HG02943 (cell line): Measurements from ENCODE around the gene NEURL1B.
"Not testable (repeated sequence)": the region's sequence is repeated elsewhere in the genome, so short reads cannot be mapped to it uniquely, and the experiment has no call there.

Source experiments
- ATAC-seq: cut with Tn5 transposase; IDR thresholded peaks from one replicate; pipeline ENCODE4 v1.9.1; 2021; ENCODE audit warnings: mild to moderate bottlenecking, low read depth, moderate library complexity; ENCODE audit not compliant: unreplicated experiment

The NEURL1B gene

DNA sequence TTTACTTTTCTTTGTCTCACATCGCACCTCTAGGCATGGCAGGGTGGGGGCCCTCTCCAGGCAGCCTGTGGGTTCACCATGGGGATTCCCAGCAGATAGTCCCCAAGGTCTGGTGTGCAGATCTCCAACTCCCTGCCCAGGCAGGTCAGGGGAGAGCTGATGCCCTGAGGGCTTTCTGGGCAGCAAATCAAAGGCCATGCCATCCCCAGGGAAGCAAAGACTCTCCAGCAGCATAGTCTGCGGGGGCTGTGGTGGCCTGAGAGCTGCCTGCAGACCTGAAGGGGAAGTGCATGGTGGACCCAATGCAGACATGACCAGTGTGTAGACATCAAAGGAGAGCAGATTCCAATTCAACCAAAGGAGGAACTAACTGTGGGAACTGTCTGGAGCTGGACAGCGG is 7.7 kb downstream of the NEURL1B start:
- ATAC-seq = no peak

DNA sequence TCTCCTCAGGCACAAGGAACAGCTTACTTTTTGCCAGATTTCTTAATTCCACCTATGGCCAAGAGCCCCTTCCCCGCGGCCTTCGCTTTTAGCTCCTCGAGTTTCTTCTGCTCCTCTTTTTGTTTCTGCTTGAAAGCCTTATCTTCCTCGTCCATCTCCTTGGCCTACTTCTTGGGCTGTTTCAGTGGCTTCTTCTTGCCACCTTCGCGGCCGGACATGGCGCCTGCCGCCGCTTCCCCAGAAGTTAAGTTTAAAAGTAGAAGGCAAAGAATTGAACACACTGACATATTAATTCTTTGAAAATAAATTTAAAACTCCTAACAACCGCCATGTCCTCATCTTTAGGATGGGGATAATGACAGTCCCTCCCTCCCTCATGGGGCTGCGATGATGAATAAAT is 15.4 kb downstream of the NEURL1B start:
- ATAC-seq = not testable (repeated sequence)

DNA sequence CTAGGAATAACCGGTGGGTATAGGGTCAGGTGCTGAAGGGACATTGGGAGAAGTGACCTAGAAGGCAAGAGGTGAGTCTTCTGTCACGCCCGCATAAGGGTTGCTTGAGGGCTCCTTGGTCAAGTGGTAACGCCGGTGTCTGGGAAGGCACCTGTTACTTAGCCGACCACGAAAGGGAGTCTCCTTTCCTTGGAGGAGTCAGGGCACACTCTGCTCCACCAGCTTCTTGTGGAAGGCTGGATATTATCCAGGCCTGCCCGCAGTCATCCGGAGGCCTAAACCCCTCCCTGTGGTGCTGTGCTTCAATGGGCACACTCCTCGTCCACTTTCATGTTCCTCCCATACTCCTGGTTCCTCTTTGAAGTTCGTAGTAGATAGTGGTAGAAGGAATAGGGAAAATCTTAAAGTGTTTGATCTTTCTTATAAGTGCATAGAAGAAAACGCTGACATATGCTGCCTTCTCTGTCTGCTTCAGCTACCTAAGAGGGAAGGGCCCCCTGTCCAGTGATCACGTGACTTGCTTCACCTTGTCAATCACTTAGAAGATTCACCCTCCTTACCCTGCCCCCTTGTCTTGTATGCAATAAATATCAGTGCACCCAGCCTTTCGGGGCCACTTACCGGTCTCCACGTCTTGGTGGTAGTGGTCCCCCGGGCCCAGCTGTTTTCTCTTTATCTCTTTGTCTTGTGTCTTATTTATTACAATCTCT is 16.6 kb downstream of the NEURL1B start:
- ATAC-seq = not testable (repeated sequence)

DNA sequence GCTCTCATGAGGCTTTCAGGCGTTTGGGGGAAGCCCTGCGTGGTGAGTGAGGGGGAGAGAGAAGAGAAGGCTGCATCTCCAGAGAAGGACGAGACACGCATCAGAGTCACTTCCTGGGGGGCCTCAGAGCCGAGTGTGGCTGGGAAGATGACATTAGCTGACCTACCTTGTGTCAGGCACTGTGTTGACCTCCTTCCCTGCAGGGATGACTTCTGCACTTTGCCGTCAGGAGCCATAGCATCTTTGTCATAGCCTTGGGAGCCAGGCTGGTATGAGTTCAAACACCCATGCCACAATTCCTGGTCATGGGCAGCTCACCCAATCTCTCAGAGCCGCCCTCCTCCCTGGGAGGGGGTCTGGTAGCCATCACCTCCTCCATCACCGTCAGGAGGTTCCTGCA is 17.3 kb downstream of the NEURL1B start:
- no peak for ATAC-seq

DNA sequence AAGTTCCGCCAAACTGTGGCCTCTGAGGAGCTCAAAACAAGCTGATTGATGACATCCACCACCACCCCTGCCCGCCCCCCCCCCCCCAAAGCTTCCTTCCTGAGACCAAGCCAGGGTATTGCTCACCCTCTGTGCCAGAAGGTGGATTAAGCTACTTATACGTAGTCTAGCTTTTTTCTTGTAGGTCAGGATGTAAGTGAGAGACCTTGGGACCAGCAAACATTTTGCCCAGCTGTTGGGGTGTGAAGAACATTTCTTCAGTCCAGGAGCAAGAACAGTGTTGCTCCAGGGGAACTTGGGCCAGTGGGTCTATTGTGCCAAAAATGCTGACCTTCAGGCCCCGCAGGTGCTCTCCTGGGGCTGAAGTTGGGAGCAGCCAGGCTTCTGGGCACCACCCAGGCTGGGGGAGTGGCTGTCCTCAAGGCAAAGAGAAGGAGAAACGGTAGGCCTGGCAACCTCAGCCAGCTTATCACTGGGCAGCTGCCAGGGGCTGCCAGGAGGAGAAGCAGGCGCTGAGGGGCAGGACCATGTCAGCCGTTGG is 18.0 kb downstream of the NEURL1B start:
- ATAC-seq = no peak

DNA sequence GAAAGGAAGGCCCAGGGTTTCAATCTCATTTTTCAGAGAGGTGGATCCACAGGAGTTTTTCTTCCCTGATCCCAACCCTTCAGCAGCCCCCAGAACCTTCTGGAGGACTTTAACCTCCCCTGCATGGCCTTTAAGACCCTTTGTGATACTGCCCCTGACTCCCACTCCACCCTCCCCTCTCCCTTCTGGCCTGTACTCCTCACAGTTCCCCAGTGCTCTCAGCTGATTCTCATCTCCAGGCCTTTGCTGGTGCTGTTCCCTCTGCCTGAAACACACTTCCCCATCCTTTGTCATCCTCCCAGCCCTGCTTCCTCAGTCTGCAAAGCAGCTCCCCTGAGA is 18.5 kb downstream of the NEURL1B start:
- ATAC-seq = no peak

DNA sequence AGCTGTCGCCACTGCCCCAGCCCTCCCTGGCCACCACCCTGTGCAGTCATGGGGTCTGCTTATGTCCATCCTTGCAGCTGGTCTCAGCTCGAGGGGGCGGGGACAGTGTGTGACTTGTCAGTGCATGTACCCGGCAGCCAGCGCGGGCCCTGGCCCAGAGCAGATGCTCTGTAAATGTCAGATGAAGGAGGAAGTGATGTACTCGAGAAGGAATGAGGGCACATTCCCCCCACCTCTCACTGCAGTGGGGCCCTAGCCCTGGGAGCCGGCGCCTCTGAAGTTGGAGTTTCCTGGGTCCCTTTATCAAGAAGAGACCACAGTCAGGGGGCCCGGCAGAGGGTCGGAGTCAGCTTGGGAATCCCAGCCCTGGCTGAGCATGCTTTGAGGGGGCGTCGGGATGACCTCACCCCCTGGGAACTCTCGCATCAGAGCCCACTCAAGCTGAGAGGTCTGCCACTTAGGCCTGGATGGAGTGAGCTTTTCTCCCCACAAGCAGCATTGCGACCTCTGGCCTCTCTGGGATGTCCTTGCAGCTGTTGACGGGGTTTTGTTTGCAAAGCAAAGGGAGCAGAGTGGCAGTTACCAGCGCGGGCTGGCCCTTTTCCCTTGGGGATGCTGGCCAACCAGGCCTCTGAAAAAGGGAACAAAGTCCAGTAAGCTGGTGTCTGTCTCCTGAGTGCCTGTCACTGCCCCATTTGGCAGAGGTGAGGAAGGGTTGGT is 19.0 kb downstream of the NEURL1B start:
- no peak for ATAC-seq

DNA sequence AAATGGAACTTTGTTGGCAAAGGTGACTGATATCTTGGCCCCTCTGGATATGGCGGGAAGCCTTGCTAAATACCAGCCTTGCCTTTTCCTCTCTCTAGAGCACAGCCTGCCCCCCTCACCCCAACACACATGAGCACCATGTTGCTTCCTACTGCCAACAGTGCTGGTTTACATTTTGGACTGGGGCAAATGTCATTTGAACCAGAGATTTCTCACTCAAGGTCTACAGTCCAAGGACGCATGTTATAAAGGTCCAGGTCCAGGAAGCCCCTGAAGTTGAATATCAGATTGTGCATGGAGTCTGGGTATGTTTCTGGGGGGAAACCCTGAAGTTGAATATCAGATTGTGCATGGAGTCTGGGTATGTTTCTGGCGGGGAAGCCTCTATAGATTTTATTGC is 19.9 kb downstream of the NEURL1B start:
- ATAC-seq = no peak

DNA sequence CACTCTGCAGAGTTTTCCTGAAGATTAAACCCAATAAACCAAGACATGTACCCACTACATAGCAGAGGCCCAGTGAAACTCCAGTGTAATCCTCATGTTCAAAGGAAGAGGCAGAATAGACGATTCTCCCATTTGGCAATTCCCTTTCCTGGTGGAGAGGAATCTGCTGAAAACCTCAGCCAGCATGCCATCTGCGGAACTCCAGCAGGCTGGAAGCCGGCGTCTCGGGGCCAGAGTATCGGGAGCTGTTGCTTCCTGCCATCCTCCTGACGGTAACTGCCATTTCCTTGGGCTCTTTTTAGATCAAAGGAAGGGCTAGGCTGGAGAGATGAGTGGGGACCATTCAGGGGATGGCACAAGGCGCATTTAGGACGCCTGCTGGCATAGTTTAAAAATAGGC is 20.5 kb downstream of the NEURL1B start:
- no peak for ATAC-seq

DNA sequence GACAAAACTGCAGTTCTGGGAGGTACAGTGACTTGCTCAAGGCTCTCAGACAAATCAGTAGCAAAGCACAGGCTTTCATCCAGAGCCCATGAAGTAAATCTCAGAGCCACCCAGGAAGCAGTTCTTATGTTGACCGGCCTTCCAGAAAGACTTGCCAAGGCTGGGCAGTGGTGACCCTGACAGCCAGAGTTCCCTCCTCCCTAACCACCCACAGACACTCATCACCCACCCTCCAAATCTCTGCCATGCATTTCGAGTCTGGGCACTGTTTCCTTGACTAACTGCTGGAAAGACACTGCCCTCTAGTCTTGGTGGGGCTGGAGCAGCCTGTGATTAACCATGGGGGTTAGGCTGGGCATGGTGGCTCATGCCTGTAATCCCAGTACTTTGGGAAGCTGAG is 21.5 kb downstream of the NEURL1B start:
- no peak for ATAC-seq

DNA sequence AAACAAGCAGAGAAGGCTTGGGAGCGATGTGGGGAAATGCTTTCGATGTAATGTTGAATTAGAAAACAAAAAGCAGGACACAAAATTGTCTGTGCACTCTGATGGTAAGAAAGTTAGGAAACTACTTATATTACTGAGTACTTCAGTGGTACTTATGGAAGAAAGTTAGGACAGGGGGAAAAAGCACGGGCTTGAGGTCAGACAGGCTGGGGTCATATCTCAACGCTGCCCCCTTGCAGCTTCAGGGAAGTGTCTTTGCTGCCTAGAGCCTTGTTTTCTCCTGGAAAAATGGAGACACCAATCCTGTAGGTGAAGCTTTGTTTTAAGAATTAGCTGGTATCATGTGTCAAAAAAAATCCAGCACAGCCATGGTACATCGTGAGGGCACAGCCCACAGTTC is 23.0 kb downstream of the NEURL1B start:
- no peak for ATAC-seq

DNA sequence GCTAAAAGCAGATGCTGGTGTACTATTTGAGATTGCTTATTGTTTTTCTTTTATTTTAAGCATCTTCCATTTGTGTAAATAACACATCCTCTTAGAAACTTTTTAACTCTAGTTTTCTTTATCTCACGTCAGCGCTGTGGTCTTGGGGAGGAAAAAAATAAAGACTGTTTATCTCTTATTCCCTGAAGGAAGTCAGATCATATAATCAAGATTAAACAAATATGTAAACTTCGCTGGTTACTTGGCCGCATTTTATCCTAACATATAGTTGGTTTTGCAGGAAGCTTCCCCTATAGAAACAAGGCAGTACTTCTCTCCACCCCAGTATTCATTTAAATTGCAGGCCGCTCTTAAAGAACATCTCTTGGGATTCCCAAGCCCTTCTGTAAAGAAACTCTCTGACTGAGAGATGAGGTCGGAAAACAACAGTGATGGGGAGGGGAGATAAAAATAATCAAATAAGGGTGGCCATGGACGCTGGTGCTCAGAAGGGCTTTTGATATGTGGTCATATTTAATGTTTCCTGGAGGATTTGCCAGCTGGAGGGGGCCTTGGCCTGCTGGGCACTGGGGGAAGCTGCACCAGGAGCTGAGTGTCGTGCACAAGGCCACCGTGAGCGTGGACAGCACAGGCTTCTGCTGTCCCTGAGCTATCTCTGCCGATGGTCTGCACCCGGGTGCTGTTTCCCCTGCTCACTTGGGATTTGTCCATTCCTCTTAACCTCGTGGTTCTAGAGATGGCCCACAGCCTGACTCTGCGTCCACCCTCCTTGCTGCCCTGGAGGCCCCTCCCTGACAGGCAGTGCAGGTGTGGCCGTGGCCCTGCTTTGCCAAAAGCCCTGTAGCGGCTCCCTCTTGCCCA is 23.8 kb downstream of the NEURL1B start:
- no peak for ATAC-seq

DNA sequence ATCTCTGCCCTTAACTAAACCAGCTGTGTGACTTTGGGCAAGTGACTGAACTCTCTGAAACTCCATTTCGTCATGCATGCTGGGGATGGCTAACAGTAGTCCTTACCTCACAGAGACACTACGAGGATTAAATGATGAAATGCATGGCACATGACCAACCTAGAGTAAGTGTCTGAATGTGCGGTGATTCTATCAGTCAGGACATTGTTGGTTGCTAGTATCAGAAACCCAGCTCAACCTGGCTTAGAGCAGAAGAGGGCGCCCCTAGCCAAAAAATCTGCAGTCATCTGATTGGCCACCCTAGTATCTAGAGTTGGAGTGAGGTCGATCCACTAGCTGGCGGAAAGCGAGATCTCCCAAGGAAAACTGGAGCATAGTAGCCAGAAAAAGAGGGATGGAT is 25.2 kb downstream of the NEURL1B start:
- no peak for ATAC-seq

DNA sequence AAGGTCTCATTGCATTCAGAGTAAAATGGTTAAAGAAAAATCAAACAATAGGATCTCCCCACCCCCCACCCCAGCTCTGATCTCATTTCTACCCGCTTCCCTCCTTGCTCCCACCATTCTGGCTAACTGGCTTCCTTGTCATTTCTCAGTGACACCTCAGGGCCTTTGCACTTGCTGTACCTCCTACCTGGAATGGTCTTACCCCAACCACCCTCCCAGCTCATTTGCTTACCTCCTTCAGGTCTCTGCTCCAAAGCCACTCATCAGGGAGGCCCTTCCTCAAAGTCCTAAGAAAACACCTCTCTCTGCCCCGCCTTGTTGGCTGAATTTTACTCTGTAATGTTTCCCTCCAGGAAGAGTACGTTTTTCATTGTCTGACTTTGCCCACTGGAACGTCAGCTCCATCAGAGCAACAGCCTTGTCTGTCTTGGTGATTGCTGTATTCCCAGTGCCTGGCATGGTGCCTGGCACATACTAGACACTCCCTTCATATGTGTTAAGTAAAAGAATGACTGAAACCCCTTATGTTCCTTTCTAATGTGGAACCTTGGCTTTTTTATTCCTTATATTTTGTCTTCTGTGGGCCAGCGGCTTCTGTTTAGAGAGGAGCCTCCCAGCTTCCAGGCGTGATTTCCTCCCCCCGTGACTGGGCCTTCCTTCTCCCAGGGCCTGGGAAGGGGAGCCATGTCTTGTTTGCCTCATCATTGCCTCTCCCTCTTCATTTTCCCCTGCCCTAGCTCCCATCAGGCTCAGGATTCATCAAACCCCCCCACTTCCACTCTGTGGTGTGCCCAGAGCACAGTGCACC is 26.9 kb downstream of the NEURL1B start:
- ATAC-seq = no peak

DNA sequence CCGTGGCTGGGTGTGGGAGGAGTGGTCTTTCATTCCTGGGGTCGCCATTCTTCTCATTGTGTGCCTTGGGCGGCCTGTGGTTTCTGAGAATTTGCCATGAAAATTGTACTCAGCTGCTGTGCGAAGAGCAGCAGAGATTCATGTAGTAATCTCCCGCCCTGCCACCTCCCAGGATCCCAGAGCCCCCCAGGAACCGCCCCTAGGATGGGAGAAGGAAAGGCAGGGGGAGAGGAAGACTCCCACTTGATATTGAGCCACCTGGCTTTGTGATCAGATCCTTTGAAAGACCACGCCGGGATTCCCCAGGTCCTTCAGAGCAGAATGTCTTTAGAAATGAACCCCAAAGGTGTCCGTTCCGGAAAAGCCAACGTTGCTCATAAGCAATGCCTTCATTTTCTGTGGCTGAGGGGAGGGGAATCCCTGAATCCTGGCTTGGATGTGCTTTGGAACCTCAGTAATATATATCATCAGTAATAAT is 27.6 kb downstream of the NEURL1B start:
- ATAC-seq = no peak

DNA sequence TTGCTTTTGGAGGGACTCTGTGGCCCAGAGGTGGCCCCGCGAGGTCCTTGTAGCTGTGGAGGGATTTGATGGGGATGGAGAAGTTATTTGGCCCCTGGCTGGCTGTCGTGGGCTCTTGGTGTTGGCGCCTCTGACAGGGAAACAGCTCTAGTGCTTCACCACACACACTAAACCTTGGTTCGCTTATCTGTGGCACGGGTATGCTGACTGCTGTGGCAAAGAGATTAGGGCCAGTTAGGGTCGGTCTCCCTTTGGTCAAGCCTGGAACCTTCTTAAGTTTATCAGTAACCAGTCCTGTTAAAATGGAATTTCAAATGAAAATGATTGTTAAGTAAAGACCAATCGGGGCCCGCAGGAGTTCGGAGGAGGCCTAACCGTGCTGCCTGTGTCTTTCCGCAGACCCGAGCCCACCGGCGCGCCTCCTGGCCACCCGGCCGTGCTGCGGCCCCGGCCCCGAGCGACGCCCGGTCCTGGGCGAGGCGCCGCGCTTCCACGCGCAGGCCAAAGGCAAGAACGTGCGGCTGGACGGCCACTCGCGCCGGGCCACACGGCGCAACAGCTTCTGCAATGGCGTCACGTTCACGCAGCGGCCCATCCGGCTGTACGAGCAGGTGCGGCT is 28.4 kb downstream of the NEURL1B start:
- no peak for ATAC-seq

DNA sequence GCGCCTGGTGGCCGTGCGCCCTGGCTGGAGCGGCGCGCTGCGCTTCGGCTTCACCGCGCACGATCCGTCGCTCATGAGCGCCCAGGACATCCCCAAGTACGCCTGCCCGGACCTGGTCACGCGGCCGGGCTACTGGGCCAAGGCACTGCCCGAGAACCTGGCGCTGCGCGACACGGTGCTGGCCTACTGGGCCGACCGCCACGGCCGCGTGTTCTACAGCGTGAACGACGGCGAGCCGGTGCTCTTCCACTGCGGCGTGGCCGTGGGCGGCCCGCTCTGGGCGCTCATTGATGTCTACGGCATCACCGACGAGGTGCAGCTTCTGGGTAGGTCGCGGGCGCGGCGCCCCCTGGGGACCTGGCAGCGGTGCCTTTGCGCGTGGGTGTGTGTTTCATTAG is 28.9 kb downstream of the NEURL1B start:
- ATAC-seq = no peak

DNA sequence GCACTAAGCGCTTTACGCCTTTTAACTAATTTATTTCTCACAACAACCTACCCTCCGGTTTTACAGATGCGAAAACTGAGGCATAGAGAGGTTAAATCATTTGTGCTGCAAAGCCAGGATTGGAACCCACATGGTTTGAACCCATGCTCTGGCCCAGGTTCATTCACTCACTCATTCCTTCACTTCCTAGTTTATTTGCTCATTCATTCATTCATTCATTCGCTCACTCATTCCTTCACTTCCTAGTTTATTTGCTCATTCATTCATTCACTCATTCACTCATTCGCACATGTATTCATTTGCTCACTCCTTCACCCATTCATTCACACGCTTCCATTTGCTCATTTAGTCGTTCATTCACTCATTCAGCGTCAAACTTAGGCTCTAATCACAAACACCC is 29.4 kb downstream of the NEURL1B start:
- ATAC-seq = no peak

DNA sequence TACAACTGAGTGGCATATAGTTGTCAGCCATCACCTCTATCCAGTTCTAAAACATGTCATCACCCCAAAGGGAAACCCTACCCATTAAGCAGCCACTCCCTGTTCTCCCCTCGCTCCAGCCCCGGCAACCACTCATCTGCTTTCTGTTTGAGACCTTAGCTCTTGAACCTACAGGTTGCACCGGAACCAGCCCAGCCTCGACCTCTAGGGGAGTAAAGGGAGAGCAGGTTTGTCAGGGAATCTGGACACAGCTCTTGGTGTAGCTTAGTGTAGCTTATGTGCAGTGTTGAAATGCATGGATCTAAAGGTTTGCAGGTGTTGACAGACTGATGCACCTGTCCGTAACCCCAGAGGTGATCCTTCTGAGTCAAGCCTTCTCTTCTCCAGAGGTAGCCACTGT is 30.0 kb downstream of the NEURL1B start:
- ATAC-seq = no peak

DNA sequence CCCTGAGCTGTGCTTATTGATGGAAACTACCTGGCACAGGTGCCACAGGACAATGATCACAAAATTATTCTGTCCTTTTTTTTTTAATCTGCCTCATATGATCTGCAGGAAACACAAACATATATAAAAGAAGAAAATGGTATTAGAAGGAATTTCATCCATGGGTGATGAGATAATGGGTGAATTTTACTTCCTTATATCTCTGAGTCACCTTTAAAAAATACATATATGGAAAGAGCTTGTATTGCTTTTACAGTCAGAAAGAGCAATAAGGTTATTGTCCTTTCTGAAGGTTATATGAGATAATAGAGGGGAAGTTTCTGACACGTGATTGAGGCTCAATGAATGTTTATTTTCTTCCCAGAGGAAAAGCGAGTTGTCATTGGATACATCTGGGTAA is 31.6 kb downstream of the NEURL1B start:
- no peak for ATAC-seq
